G401.6 (cell line): ENCODE measurements around the gene SLC7A14.
"Not testable (repeated sequence)": the region's sequence is repeated elsewhere in the genome, so short reads cannot be mapped to it uniquely, and the experiment has no call there.

ENCODE experiments used
- FAIRE-seq: peaks from 2 replicates; lab custom pipeline; 2012; peaks lifted over from hg19 to GRCh38; lab: Jason Lieb, UNC

Gene SLC7A14

DNA sequence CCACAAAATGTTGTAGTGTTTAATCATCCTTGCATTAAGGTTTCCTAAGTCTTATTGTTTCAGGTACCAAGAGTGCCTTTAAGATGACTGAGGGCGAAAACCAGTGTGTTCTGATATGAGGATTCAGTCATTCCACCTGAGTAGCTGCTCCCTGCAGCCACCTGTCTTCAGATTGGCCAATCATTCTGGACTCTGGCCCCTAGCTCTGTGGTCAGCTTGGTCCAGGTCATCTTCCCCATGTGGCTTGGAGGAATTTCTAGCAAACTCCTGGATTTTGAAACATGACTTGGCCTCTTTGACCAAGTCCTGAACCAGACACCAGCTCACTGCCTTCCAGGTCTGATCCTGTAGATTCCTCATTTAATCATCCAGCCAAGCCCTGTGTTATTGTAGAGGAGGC is 7.8 kb upstream of the SLC7A14 start:
- no peak for FAIRE-seq

DNA sequence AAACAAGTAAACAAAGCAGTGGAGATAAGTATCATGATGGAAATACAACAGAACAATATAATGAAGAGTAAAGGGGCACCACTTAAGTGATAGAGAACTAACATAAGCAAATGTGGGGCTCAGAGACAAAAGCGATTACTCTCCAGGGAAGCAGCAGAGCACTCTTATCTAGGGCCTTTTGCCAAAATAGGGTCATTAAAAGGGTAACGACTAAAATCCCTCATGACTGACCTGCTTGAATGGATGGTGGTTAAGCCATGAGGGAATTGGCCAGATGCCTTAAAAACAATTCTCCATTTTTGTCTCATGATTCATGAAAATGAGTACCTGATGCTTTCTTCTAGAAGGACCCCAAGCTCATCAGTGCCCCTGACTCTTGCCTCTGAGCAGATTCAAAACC is 3.2 kb upstream of the SLC7A14 start:
- FAIRE-seq = no peak

DNA sequence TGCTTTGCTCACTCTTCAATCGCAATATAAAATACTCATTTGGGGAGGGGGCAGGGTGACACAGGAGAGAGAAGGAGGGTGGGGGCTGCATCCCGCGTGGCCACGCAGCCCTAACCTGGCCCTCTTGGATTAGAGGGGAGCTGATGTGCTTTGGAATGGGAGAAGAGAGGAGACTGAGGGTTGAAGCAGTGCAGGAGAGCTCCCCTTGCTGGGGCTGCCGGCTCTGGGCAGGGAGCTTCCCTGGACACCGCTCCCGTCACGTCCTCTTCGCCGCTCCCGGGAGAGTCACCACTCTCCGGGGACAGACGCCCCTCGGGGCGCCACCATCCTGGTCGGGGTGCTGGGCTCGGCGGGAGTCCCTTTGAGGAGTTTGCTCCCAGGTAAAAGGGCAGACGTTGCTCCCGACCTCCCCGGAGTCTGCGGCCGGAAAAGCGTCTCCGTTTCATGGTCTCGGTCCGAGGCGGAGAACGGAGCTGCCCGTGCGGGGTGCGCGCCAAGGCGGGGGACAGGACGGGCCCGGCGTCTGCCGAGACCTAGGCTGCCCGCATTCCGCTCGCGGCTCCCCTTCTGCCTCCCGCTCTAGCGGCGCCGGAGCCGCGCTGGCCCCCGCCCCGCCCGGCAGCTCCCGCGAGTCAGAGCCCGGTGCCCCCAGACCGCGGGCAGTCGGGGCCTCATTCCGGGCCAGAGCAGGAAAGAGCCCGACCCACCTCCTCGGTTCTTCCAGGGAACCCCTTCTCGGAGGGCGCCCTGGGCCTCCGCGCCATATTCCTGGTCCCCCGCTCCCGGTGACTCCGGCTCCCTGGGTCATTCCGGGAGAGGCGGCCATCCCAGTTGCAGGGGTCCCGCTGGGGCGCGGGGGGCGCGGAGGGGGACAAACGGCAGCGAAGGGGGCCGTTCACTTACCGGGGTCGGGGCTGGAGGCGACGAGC is 603 bp downstream of the SLC7A14 start:
- FAIRE-seq = no peak

DNA sequence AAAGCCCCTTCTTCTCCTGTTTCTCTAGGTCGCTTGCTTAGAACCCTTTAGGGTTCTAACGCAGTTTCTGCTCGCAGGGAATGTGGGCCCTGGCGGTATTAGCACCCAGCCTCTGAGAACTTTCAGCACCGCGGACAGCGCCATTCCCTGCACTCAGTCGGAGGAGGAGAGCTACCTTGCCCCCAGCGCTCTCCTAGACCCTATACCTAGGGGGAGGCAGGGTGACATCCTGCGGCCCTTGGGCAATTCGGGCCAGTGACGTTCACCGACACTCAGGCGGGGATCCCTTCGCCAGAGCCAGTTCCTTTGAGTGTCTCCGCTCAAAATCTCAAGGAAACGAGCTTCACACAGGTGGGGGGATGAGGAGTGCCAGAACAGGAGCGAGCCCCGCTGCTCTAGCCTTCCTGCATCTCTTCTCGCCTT is 1.3 kb downstream of the SLC7A14 start:
- FAIRE-seq = no peak

DNA sequence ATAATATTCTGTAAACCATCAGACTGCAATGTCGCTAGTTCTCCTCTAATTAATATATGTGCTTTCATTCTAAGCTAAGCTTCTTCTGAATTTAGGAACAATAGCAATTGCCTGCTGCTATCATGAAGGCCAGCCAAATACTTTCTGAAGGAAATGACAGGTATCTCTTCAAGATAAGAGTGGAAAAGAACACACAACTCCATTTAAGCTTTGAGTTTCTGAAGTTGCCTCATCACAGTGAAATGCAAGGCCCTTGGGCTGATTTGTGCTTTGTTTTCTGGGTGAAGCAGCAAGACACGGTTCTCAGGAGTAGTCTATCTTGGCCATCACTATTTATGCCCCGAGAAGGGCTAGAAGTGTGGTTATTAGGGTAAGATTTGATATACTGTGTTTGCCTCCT is 6.2 kb downstream of the SLC7A14 start:
- no peak for FAIRE-seq

- FAIRE-seq = no peak
These were observed 13.1 kb downstream of the SLC7A14 start for GRCh38 chr3:170572665-170573253.

DNA sequence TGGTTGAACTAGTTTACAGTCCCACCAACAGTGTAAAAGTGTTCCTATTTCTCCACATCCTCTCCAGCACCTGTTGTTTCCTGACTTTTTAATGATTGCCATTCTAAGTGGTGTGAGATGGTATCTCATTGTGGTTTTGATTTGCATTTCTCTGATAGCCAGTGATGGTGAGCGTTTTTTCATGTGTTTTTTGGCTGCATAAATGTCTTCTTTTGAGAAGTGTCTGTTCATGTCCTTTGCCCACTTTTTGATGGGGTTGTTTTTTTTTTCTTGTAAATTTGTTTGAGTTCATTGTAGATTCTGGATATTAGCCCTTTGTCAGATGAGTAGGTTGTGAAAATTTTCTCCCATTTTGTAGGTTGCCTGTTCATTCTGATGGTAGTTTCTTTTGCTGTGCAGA is 18.3 kb downstream of the SLC7A14 start:
- FAIRE-seq = not testable (repeated sequence)

DNA sequence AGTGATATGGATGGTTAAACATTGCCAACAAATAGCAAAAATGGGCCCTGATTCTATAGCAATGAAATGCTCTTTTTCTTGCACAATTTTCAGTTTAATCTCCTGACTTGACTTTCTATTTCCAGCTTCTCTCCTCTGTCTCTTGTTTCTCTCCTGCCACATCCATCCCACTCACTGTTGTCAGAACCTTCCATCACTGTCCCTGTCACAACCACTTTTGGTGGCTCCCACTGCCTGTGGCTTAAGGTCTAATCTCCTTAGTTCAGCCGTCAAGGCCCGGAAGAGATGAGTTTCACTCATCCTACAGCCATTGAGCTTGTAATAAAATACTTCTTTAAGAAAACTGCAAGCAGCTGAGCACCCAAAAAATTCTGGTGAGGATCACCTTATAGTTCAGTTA is 19.5 kb downstream of the SLC7A14 start:
- no peak for FAIRE-seq

GRCh38 chr3:170565495-170565894 is 20.4 kb downstream of the SLC7A14 start:
- FAIRE-seq = no peak

DNA sequence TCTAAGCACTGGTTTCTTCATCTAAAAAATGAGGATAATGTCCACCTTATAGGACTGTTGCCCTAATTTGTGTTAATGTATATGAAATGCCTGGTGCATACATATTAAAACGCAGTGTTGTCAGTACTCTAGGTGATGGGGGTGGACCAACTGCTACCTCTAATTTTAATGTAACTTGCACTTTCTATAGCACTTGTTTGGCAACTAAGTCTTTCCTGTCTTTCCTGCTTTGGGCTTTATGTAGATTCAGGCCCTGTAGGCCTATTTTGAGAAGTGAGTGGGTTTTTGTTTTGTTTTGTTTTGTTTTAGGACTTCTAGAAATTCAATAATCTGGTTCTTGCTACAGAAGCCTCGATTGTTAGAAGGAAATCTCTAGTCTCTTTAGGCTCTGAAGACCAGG is 21.2 kb downstream of the SLC7A14 start:
- FAIRE-seq = no peak

GRCh38 chr3:170563712-170564423 is 22.0 kb downstream of the SLC7A14 start:
- FAIRE-seq = no peak

- no peak for FAIRE-seq
These were observed 23.8 kb downstream of the SLC7A14 start for GRCh38 chr3:170562080-170562479.

DNA sequence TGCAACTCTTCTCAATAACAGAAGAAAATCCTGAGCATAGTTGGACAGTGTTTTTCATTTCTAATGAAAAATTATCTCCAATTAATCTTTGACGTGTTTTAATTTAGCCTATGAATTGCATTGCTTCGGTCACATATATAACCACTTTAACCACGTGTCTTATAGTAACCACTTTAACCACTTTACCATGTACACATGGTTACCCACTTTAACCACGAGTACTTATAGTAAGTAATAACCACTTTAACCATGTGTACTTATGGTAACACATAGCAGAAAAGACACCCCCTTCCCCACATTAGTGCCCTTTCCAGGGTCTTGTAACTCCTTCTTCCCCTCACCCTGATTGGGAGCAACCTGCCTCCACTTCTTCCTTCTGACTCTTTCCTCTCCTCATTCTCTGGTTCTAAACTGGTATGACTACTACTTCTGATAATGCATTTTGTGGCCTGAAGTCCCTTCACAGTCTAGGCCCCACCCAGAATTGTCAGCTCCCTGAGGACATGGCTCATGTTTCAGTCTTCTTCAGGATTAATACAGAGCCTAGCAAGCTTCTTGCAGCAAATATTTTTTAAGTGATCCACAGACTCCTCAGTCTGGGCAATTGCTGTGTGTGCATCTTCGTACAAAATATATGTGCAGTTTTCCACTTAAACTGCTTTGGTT is 25.0 kb downstream of the SLC7A14 start:
- no peak for FAIRE-seq

GRCh38 chr3:170560296-170560695 is 25.6 kb downstream of the SLC7A14 start:
- no peak for FAIRE-seq

- FAIRE-seq = no peak
These were observed 27.4 kb downstream of the SLC7A14 start for GRCh38 chr3:170558427-170558826.

DNA sequence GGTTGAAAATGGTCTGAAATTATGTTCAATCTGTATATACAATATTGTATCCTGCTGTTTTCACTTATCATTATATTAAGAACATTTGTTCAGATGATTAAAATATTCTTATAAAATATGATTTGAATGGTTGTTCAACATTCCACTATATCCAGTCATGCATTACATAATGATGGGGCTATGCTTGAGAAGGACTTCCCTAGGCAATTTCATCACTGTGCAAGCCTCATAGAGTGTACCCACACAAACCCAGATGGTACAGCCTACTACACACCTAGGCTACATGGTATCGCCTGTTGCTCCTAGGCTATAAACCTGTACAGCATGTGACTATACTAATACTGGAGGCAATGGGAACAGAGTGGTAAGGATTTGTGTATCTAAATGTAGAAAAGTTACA is 30.5 kb downstream of the SLC7A14 start:
- FAIRE-seq = no peak

DNA sequence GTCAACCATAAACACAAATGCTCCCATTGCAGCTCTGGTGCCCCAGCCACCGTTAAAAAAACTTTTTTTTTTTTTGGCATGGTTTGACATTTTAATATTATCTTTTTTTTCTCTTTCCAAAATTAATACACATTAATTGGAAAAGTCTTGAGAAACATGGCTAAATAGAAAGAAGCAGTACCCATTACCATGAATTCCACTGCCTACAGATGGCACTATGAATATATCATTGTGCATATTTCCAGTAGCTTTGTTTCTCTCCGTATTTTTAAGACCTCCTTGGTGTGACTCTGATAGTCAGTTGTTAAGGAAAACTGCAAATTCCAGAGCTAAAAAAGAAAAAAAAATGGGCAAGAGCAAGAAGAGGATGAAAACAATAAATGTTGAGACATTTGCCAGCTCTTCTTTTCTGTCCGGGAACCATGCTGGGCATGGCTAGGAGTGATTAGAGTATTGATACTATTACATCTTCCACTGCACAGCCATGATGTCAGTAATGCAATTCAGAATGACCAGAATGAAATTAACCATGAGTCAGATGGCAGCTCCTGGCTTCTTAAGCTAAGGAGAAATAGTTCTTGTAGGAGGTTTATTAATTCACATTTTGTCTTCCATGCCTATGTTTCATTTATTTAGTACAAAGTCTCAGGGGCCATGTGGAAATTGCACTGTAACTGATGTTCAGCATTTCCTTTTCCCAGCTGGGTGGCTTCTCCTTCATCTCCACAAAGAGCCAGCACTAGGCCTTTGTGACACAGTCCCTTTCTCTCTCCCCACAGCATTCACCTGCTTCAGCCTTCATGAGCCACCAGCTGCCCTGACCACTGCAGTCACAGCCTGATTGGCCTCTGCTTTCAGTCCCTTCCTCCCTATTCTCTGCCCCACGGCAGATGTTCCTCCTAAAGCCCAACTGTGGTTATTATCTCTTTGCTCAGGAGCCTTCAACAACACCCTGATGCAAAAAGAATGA is 31.8 kb downstream of the SLC7A14 start:
- FAIRE-seq = no peak

GRCh38 chr3:170551252-170551651 is 34.6 kb downstream of the SLC7A14 start:
- FAIRE-seq = no peak

GRCh38 chr3:170542704-170543103 is 43.2 kb downstream of the SLC7A14 start:
- FAIRE-seq = no peak

DNA sequence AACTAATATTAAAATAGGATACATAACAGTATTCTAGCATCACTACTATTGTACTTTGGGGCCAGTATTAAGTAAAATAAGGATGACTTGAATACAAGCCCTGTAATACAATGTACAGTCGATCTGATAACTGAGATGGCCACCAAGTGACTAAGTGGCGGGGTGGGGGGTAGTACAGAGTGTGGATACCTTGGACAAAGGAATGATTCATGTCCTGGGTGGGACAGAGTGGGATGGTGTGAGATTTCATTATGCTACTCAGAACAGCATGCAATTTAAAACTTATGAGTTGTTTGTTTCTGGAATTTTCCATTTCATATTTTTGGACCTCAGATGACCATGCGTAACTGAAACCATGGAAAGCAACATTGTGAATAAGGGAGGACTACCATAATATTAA is 46.0 kb downstream of the SLC7A14 start:
- FAIRE-seq = no peak

DNA sequence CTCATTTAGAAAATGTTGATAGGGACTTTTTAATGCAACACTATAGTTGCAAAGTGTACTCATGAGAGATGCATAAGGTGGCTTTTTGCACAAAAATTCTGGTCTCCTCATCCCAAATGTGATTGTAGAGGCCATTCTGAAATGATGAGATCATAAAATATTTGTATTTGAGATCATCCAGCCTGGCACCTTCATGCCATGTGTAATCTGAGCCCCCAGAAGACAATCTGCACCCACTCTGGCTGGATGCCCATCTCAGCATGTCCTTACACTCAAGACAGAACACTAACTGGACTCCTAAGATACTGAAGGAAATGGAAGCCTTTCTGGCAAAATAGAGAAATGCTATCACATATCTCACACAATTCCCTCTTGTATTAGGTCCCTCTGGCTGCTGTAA is 49.2 kb downstream of the SLC7A14 start:
- FAIRE-seq = no peak
